H9 (cell line): ENCODE data around the gene LRP5. TPM values are rescaled to one million over a fixed set of nuclear protein-coding genes. Genes with fewer than 3 reads are reported as not detected.

Source experiments
- DNase-seq: peaks from one replicate; pipeline ENCODE4 v3.0.0-alpha.2; 2017
- H2AFZ ChIP-seq: one replicate; pipeline ENCODE4 v1.6.1; 2013; ENCODE audit warnings: mild to moderate bottlenecking, low read length, control low read depth, moderate library complexity
- H2AK5ac ChIP-seq: 2 replicates; pipeline ENCODE4 v1.6.1; 2013; ENCODE audit warnings: low read length, control low read depth, mixed read lengths; ENCODE audit not compliant: insufficient read length
- H2BK120ac ChIP-seq: one replicate; pipeline ENCODE4 v1.6.1; 2013; ENCODE audit warnings: low read depth, mild to moderate bottlenecking, low read length, control low read depth, inconsistent platforms; ENCODE audit not compliant: poor library complexity, severe bottlenecking
- H2BK12ac ChIP-seq: 2 replicates; pipeline ENCODE4 v1.6.1; 2013; ENCODE audit warnings: low read length, control low read depth, mixed read lengths, low read depth; ENCODE audit not compliant: insufficient read length
- H2BK15ac ChIP-seq: 2 replicates; pipeline ENCODE4 v1.6.1; 2013; ENCODE audit warnings: low read depth, low read length, control low read depth
- H2BK20ac ChIP-seq: one replicate; pipeline ENCODE4 v1.6.1; 2013; ENCODE audit warnings: low read depth, mild to moderate bottlenecking, low read length, control low read depth, inconsistent platforms; ENCODE audit not compliant: poor library complexity, severe bottlenecking
- H2BK5ac ChIP-seq: 2 replicates; pipeline ENCODE4 v1.6.1; 2013; ENCODE audit warnings: low read length, control low read depth, mixed read lengths; ENCODE audit not compliant: insufficient read length
- H3K14ac ChIP-seq: 2 replicates; pipeline ENCODE4 v1.6.1; 2013; ENCODE audit warnings: low read length, control low read depth; ENCODE audit not compliant: insufficient read depth
- H3K18ac ChIP-seq: 2 replicates; pipeline ENCODE4 v1.6.1; 2013; ENCODE audit warnings: low read depth, mild to moderate bottlenecking, mixed read lengths, low read length, control low read depth; ENCODE audit not compliant: insufficient read length
- H3K23ac ChIP-seq: 2 replicates; pipeline ENCODE4 v1.6.1; 2013; ENCODE audit warnings: low read length, control low read depth, mixed read lengths, low read depth; ENCODE audit not compliant: insufficient read length
- H3K23me2 ChIP-seq: 2 replicates; pipeline ENCODE4 v1.6.1; 2013; ENCODE audit warnings: low read depth, mild to moderate bottlenecking, mixed read lengths, low read length, control low read depth; ENCODE audit not compliant: insufficient read length, poor library complexity, severe bottlenecking
- H3K27ac ChIP-seq: 2 replicates; pipeline ENCODE4 v1.5.1; 2013; ENCODE audit warnings: low read length, control low read depth, mixed read lengths, low read depth; ENCODE audit not compliant: insufficient read length
- H3K27me3 ChIP-seq: 2 replicates; pipeline ENCODE4 v1.6.1; 2013; ENCODE audit warnings: low read length, control low read depth, inconsistent platforms; ENCODE audit not compliant: insufficient read depth
- H3K4ac ChIP-seq: 2 replicates; pipeline ENCODE4 v1.6.1; 2013; ENCODE audit warnings: low read depth, mild to moderate bottlenecking, control low read depth, inconsistent platforms, low read length, moderate library complexity
- H3K4me1 ChIP-seq: 2 replicates; pipeline ENCODE4 v1.6.1; 2013; ENCODE audit warnings: low read length, control low read depth, inconsistent platforms; ENCODE audit not compliant: insufficient read depth
- H3K4me2 ChIP-seq: 2 replicates; pipeline ENCODE4 v1.6.1; 2013; ENCODE audit warnings: low read length, control low read depth, mixed read lengths; ENCODE audit not compliant: insufficient read length, insufficient read depth
- H3K56ac ChIP-seq: 2 replicates; pipeline ENCODE4 v1.6.1; 2013; ENCODE audit warnings: low read depth, mild to moderate bottlenecking, mixed read lengths, low read length, control low read depth; ENCODE audit not compliant: insufficient read length
- H3K79me1 ChIP-seq: 2 replicates; pipeline ENCODE4 v1.6.1; 2013; ENCODE audit warnings: low read depth, mild to moderate bottlenecking, moderate library complexity, low read length, control low read depth, inconsistent platforms; ENCODE audit not compliant: insufficient read depth, poor library complexity, severe bottlenecking
- H3K79me2 ChIP-seq: 2 replicates; pipeline ENCODE4 v1.6.1; 2013; ENCODE audit warnings: low read length, control low read depth, inconsistent platforms; ENCODE audit not compliant: insufficient read depth
- H3K9ac ChIP-seq: 2 replicates; pipeline ENCODE4 v1.6.1; 2013; ENCODE audit warnings: low read length, control low read depth, mixed read lengths; ENCODE audit not compliant: insufficient read length; ENCODE audit errors: extremely low read depth
- H3K9me3 ChIP-seq: one replicate; pipeline ENCODE4 v1.6.1; 2013; ENCODE audit warnings: low read depth, low read length, inconsistent platforms; ENCODE audit not compliant: control insufficient read depth
- H3T11ph ChIP-seq: one replicate; pipeline ENCODE4 v1.6.1; 2013; ENCODE audit warnings: mild to moderate bottlenecking, low read length, control low read depth, inconsistent platforms
- H4K20me1 ChIP-seq: one replicate; pipeline ENCODE4 v1.6.1; 2013; ENCODE audit not compliant: control insufficient read depth, insufficient read length, insufficient read depth
- H4K5ac ChIP-seq: 2 replicates; pipeline ENCODE4 v1.6.1; 2013; ENCODE audit warnings: low read depth, mild to moderate bottlenecking, mixed read lengths, low read length, control low read depth; ENCODE audit not compliant: insufficient read length
- H4K8ac ChIP-seq: replicated peaks from 2 replicates; pipeline ENCODE4 v1.6.1; 2013; ENCODE audit warnings: low read length, control low read depth, mixed read lengths, low read depth; ENCODE audit not compliant: insufficient read length
- H4K91ac ChIP-seq: 2 replicates; pipeline ENCODE4 v1.6.1; 2013; ENCODE audit warnings: low read depth, mild to moderate bottlenecking, moderate library complexity, mixed read lengths, low read length, control low read depth; ENCODE audit not compliant: insufficient read length
- H3K27ac Mint-ChIP-seq, 3 experiments: 2 replicates in 2 of 3; 3 replicates in 1 of 3; pipeline ENCODE4 v1.8.0; 2020 to 2021; ENCODE audit warnings: mixed read lengths in 3 of 3, mild to moderate bottlenecking in 1 of 3, moderate library complexity in 1 of 3
- H3K27me3 Mint-ChIP-seq: 2 replicates; pipeline ENCODE4 v1.8.0; 2021; ENCODE audit warnings: low read depth, mild to moderate bottlenecking, moderate library complexity, mixed read lengths
- H3K36me3 Mint-ChIP-seq, 3 experiments: 2 replicates in 2 of 3; 3 replicates in 1 of 3; pipeline ENCODE4 v1.8.0; 2020 to 2021; ENCODE audit warnings: low read depth in 3 of 3, mixed read lengths in 3 of 3; ENCODE audit not compliant: insufficient read depth in 1 of 3
- H3K4me1 Mint-ChIP-seq, 2 experiments: 2 replicates each; pipeline ENCODE4 v1.8.0; 2020; ENCODE audit warnings: mixed read lengths in 2 of 2
- H3K4me3 Mint-ChIP-seq, 2 experiments: 2 replicates in 1 of 2; 3 replicates in 1 of 2; pipeline ENCODE4 v1.8.0; 2020 to 2021; ENCODE audit warnings: mild to moderate bottlenecking in 2 of 2, mixed read lengths in 2 of 2, moderate library complexity in 1 of 2
- H3K9me3 Mint-ChIP-seq, 2 experiments: 2 replicates in 1 of 2; 3 replicates in 1 of 2; pipeline ENCODE4 v1.8.0; 2020; ENCODE audit warnings: mild to moderate bottlenecking in 2 of 2, mixed read lengths in 2 of 2, moderate library complexity in 1 of 2
- CTCF ChIP-seq: fragments of 200-600 bp; sonication (generic); conservative IDR thresholded peaks from 3 replicates; pipeline ENCODE4 v1.8.0; 2021; ENCODE audit warnings: antibody characterized with exemption, mild to moderate bottlenecking
- WGBS: extraction: QIAGEN DNeasy Blood & Tissue Kit; methylation state at CpG from one replicate; pipeline ENCODE4 v1.1.7; 2013; ENCODE audit warnings: missing lambda C conversion rate, low lambda C conversion rate, mixed read lengths; ENCODE audit not compliant: insufficient read length; ENCODE audit errors: extremely low coverage; 5-methylcytosine and 5-hydroxymethylcytosine counted together
- total RNA-seq: library from RNA; stranded (reverse); gene quantifications from 2 replicates; pipeline ENCODE4 v1.2.1, GENCODE V29; 2021

The LRP5 gene
- total RNA-seq, 1 experiment from 2014 or later = 38.4 TPM

GRCh38 chr11:68497761-68498160 lies 185.4 kb downstream of the LRP5 start:
- H2BK120ac ChIP-seq = no peak overlapping the region
- H3K27ac ChIP-seq = no peak overlapping the region
- H3K9me3 Mint-ChIP-seq = no peaks in the 10 kb centered on the region; a peak in 2 of 5 replicates
- H3T11ph ChIP-seq = no peak overlapping the region
- no peaks in the 10 kb centered on the region for H3K27me3 Mint-ChIP-seq
- H3K4ac ChIP-seq = no peak overlapping the region
- peaks cover 68% of the 10 kb centered on the region for H3K79me2 ChIP-seq
- no peak overlapping the region for H3K4me2 ChIP-seq
- H3K18ac ChIP-seq = no peak overlapping the region
- H3K9me3 ChIP-seq = no peaks in the 10 kb centered on the region
- H4K5ac ChIP-seq = no peak overlapping the region
- H4K20me1 ChIP-seq = no peaks in the 10 kb centered on the region
- H2AK5ac ChIP-seq = no peak overlapping the region
- no peak for DNase-seq
- H3K36me3 Mint-ChIP-seq = peaks cover 0 to 4% (median 0%) of the 10 kb centered on the region in 3 experiments; a peak in 1 of 7 replicates
- peak overlapping the region in 1 of 3 experiments; percentile 55; a peak in 1 of 7 replicates for H3K27ac Mint-ChIP-seq
- no peaks in the 10 kb centered on the region for H3K23me2 ChIP-seq
- H3K79me1 ChIP-seq = peaks cover 3% of the 10 kb centered on the region
- no peak overlapping the region for H3K14ac ChIP-seq
- no peak overlapping the region for H2BK15ac ChIP-seq
- no peak overlapping the region for H4K8ac ChIP-seq
- H2BK20ac ChIP-seq = no peak overlapping the region
- H3K4me1 ChIP-seq = peaks cover 7% of the 10 kb centered on the region; the same call in 1 of the 2 replicates
- H4K91ac ChIP-seq = no peak overlapping the region
- H2BK5ac ChIP-seq = no peak overlapping the region
- H2AFZ ChIP-seq = no peak overlapping the region
- no peak overlapping the region for H3K9ac ChIP-seq
- H3K4me1 Mint-ChIP-seq = peaks cover 31 to 37% of the 10 kb centered on the region in 2 experiments
- H2BK12ac ChIP-seq = no peak overlapping the region
- WGBS = no CpG with 5 or more reads among the region's 2 CpGs
- H3K56ac ChIP-seq = no peak overlapping the region
- H3K27me3 ChIP-seq = no peaks in the 10 kb centered on the region
- no peak for TF ChIP-seq CTCF
- no peak overlapping the region for H3K23ac ChIP-seq
- no peak overlapping the region for H3K4me3 Mint-ChIP-seq
